ENCODE data around the gene COX6B2. TPM values are rescaled to one million over a fixed set of nuclear protein-coding genes. Genes with fewer than 3 reads are reported as not detected.

Gene COX6B2
- total RNA-seq, 1 experiment from 2014 or later = not detected

GRCh38 chr19:55305983-55306562, 48.4 kb downstream of the COX6B2 start:
- H3K4me2 ChIP-seq (ENCODE audit: low read depth, low read length, poor library complexity, severe bottlenecking) = no peak overlapping the region
- H3K4me1 ChIP-seq (ENCODE audit: low read length) = peaks cover 44% of the 10 kb centered on the region
- H4K20me1 ChIP-seq (ENCODE audit: insufficient read depth, low read depth, low read length) = no peaks in the 10 kb centered on the region
- no peaks in the 10 kb centered on the region for H3K9me2 ChIP-seq (replicated peaks; ENCODE audit: insufficient read depth, low read length)
- no peak overlapping the region for H2AFZ ChIP-seq (ENCODE audit: low read length)
- H3K9me3 ChIP-seq (ENCODE audit: low read length) = no peaks in the 10 kb centered on the region
- DNase-seq = no peak
- no peaks in the 10 kb centered on the region for H3K79me2 ChIP-seq (ENCODE audit: low read length)
- no peak overlapping the region for H3K9ac ChIP-seq (ENCODE audit: low read length)
- no peak overlapping the region for H3K27ac ChIP-seq (ENCODE audit: low read length)
- no peaks in the 10 kb centered on the region for H3K27me3 ChIP-seq (ENCODE audit: low read length)
- H3K36me3 ChIP-seq (ENCODE audit: insufficient read depth, low read length) = no peaks in the 10 kb centered on the region; the same call in 1 of the 2 replicates
- no peak overlapping the region for H3K4me3 ChIP-seq (ENCODE audit: low read length)

GRCh38 chr19:55305491-55305890, 49.0 kb downstream of the COX6B2 start:
- Histone ChIP-seq H2AFZ (ENCODE audit: low read length) (no peak overlapping the region), H4K20me1 (ENCODE audit: insufficient read depth, low read depth, low read length) (no peaks in the 10 kb centered on the region), H3K27ac (ENCODE audit: low read length) (no peak overlapping the region), H3K27me3 (ENCODE audit: low read length) (no peaks in the 10 kb centered on the region), H3K36me3 (ENCODE audit: insufficient read depth, low read length) (no peaks in the 10 kb centered on the region; the same call in 1 of the 2 replicates), H3K9me2 (replicated peaks; ENCODE audit: insufficient read depth, low read length) (no peaks in the 10 kb centered on the region), H3K9me3 (ENCODE audit: low read length) (no peaks in the 10 kb centered on the region), H3K9ac (ENCODE audit: low read length) (no peak overlapping the region), H3K4me3 (ENCODE audit: low read length) (no peak overlapping the region), H3K4me1 (ENCODE audit: low read length) (peaks cover 39% of the 10 kb centered on the region), H3K79me2 (ENCODE audit: low read length) (no peaks in the 10 kb centered on the region), H3K4me2 (ENCODE audit: low read depth, low read length, poor library complexity, severe bottlenecking) (no peak overlapping the region)
- DNase-seq = peak; percentile 90

GRCh38 chr19:55304980-55305379, 49.5 kb downstream of the COX6B2 start:
- H3K4me3 ChIP-seq (ENCODE audit: low read length) = no peak overlapping the region
- no peaks in the 10 kb centered on the region; the same call in 1 of the 2 replicates for H3K36me3 ChIP-seq (ENCODE audit: insufficient read depth, low read length)
- H3K9ac ChIP-seq (ENCODE audit: low read length) = no peak overlapping the region
- H3K9me3 ChIP-seq (ENCODE audit: low read length) = no peaks in the 10 kb centered on the region
- peak; percentile 84 for DNase-seq
- no peak overlapping the region for H3K4me2 ChIP-seq (ENCODE audit: low read depth, low read length, poor library complexity, severe bottlenecking)
- no peak overlapping the region for H3K27ac ChIP-seq (ENCODE audit: low read length)
- no peaks in the 10 kb centered on the region for H4K20me1 ChIP-seq (ENCODE audit: insufficient read depth, low read depth, low read length)
- no peaks in the 10 kb centered on the region for H3K27me3 ChIP-seq (ENCODE audit: low read length)
- H2AFZ ChIP-seq (ENCODE audit: low read length) = no peak overlapping the region
- peaks cover 33% of the 10 kb centered on the region for H3K4me1 ChIP-seq (ENCODE audit: low read length)
- H3K9me2 ChIP-seq (replicated peaks; ENCODE audit: insufficient read depth, low read length) = no peaks in the 10 kb centered on the region
- no peaks in the 10 kb centered on the region for H3K79me2 ChIP-seq (ENCODE audit: low read length)

GRCh38 chr19:55304279-55304978, 50.1 kb downstream of the COX6B2 start:
- no peak overlapping the region for H2AFZ ChIP-seq (ENCODE audit: low read length)
- no peak overlapping the region for H3K4me2 ChIP-seq (ENCODE audit: low read depth, low read length, poor library complexity, severe bottlenecking)
- H3K27me3 ChIP-seq (ENCODE audit: low read length) = no peaks in the 10 kb centered on the region
- H4K20me1 ChIP-seq (ENCODE audit: insufficient read depth, low read depth, low read length) = no peaks in the 10 kb centered on the region
- H3K4me1 ChIP-seq (ENCODE audit: low read length) = peaks cover 28% of the 10 kb centered on the region
- peak; percentile 82 for DNase-seq
- no peak overlapping the region for H3K27ac ChIP-seq (ENCODE audit: low read length)
- H3K9ac ChIP-seq (ENCODE audit: low read length) = no peak overlapping the region
- no peak overlapping the region for H3K4me3 ChIP-seq (ENCODE audit: low read length)
- H3K79me2 ChIP-seq (ENCODE audit: low read length) = no peaks in the 10 kb centered on the region
- no peaks in the 10 kb centered on the region for H3K9me2 ChIP-seq (replicated peaks; ENCODE audit: insufficient read depth, low read length)
- H3K36me3 ChIP-seq (ENCODE audit: insufficient read depth, low read length) = no peaks in the 10 kb centered on the region; the same call in 1 of the 2 replicates
- H3K9me3 ChIP-seq (ENCODE audit: low read length) = no peaks in the 10 kb centered on the region

- H3K9ac ChIP-seq (ENCODE audit: low read length) = no peak overlapping the region
- H4K20me1 ChIP-seq (ENCODE audit: insufficient read depth, low read depth, low read length) = no peaks in the 10 kb centered on the region
- no peaks in the 10 kb centered on the region for H3K9me2 ChIP-seq (replicated peaks; ENCODE audit: insufficient read depth, low read length)
- no peak for DNase-seq
- H3K79me2 ChIP-seq (ENCODE audit: low read length) = no peaks in the 10 kb centered on the region
- no peak overlapping the region for H3K4me3 ChIP-seq (ENCODE audit: low read length)
- no peaks in the 10 kb centered on the region for H3K27me3 ChIP-seq (ENCODE audit: low read length)
- H2AFZ ChIP-seq (ENCODE audit: low read length) = no peak overlapping the region
- peaks cover 26% of the 10 kb centered on the region for H3K4me1 ChIP-seq (ENCODE audit: low read length)
- no peaks in the 10 kb centered on the region for H3K36me3 ChIP-seq (ENCODE audit: insufficient read depth, low read length)
- no peak overlapping the region for H3K27ac ChIP-seq (ENCODE audit: low read length)
- no peaks in the 10 kb centered on the region for H3K9me3 ChIP-seq (ENCODE audit: low read length)
- no peak overlapping the region for H3K4me2 ChIP-seq (ENCODE audit: low read depth, low read length, poor library complexity, severe bottlenecking)
Measured at GRCh38 chr19:55303477-55303876, 51.0 kb downstream of the COX6B2 start.

- H3K9ac ChIP-seq (ENCODE audit: low read length) = peak overlapping the region; percentile 72
- peak overlapping the region; percentile 85 for H2AFZ ChIP-seq (ENCODE audit: low read length)
- peak overlapping the region; percentile 70 for H3K4me2 ChIP-seq (ENCODE audit: low read depth, low read length, poor library complexity, severe bottlenecking)
Measured at GRCh38 chr19:55302318-55302703, 52.2 kb downstream of the COX6B2 start.

GRCh38 chr19:55301459-55302317, 52.8 kb downstream of the COX6B2 start:
- Histone ChIP-seq H3K27me3 (ENCODE audit: low read length) (no peaks in the 10 kb centered on the region), H3K36me3 (ENCODE audit: insufficient read depth, low read length) (no peaks in the 10 kb centered on the region), H3K27ac (ENCODE audit: low read length) (peak overlapping the region; percentile 3; the same call in 1 of the 2 replicates), H3K79me2 (ENCODE audit: low read length) (no peaks in the 10 kb centered on the region), H2AFZ (ENCODE audit: low read length) (peak overlapping the region; percentile 85), H3K9me2 (replicated peaks; ENCODE audit: insufficient read depth, low read length) (no peaks in the 10 kb centered on the region), H3K9ac (ENCODE audit: low read length) (peak overlapping the region; percentile 72), H3K9me3 (ENCODE audit: low read length) (no peaks in the 10 kb centered on the region), H4K20me1 (ENCODE audit: insufficient read depth, low read depth, low read length) (no peaks in the 10 kb centered on the region), H3K4me1 (ENCODE audit: low read length) (peaks cover 27% of the 10 kb centered on the region), H3K4me2 (ENCODE audit: low read depth, low read length, poor library complexity, severe bottlenecking) (peak overlapping the region; percentile 70), H3K4me3 (ENCODE audit: low read length) (peak overlapping the region; percentile 68)
- DNase-seq = peak; percentile 98

More at GRCh38 chr19:55302318-55302703, 52.2 kb downstream of the COX6B2 start:
- Histone ChIP-seq H3K27ac (ENCODE audit: low read length) (peak overlapping the region; percentile 3; the same call in 1 of the 2 replicates), H4K20me1 (ENCODE audit: insufficient read depth, low read depth, low read length) (no peaks in the 10 kb centered on the region), H3K9me3 (ENCODE audit: low read length) (no peaks in the 10 kb centered on the region), H3K4me1 (ENCODE audit: low read length) (peaks cover 27% of the 10 kb centered on the region), H3K79me2 (ENCODE audit: low read length) (no peaks in the 10 kb centered on the region), H3K4me3 (ENCODE audit: low read length) (peak overlapping the region; percentile 68), H3K9me2 (replicated peaks; ENCODE audit: insufficient read depth, low read length) (no peaks in the 10 kb centered on the region), H3K27me3 (ENCODE audit: low read length) (no peaks in the 10 kb centered on the region), H3K36me3 (ENCODE audit: insufficient read depth, low read length) (no peaks in the 10 kb centered on the region)
- DNase-seq = no peak

All from Karpas-422 (cell line).